ENCODE measurements around the gene CPNE8.

DNA sequence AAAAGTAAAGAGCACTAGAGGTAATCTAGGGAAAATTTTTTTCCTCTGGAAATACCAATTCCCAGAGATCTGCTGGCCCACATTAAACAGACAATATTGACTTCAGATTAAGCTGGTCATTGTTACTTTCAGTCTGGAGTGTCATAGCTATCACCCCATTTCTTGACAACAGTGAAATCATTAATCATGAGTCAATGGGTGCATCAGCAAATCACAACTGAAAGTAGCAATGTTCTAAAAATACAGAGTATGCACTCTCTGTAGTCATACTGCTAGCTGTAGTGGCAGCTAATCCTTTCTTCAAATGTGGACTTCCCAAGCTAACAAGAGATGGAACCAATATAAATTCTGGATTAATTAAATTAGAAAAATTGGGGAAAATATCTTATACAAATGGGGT is 129.9 kb downstream of the CPNE8 start:
- TF ChIP-seq, protein P1, sequence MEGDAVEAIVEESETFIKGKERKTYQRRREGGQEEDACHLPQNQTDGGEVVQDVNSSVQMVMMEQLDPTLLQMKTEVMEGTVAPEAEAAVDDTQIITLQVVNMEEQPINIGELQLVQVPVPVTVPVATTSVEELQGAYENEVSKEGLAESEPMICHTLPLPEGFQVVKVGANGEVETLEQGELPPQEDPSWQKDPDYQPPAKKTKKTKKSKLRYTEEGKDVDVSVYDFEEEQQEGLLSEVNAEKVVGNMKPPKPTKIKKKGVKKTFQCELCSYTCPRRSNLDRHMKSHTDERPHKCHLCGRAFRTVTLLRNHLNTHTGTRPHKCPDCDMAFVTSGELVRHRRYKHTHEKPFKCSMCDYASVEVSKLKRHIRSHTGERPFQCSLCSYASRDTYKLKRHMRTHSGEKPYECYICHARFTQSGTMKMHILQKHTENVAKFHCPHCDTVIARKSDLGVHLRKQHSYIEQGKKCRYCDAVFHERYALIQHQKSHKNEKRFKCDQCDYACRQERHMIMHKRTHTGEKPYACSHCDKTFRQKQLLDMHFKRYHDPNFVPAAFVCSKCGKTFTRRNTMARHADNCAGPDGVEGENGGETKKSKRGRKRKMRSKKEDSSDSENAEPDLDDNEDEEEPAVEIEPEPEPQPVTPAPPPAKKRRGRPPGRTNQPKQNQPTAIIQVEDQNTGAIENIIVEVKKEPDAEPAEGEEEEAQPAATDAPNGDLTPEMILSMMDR (IDR thresholded peaks at IDR 0.05; ENCODE audit: insufficient read depth, low read depth, low read length): no peak
- no peak for TF ChIP-seq EZH2 (IDR thresholded peaks at IDR 0.05; ENCODE audit: insufficient read depth, low read length)
